GM12878 (cell line): Measurements from ENCODE around the gene OVCA2. TPM values are rescaled to one million over a fixed set of nuclear protein-coding genes. Genes with fewer than 3 reads are reported as not detected.

Experiments
- ATAC-seq: fragments of 200-7000 bp; cut with Tn5 transposase; 3 replicates; pipeline ENCODE4 v1.9.1; 2020; ENCODE audit warnings: mild to moderate bottlenecking, moderate library complexity
- BruUV-seq: library from RNA; stranded (reverse); fragments of 400-500 nt; replicated peaks from 2 replicates; lab custom pipeline; 2021; lab: Mats Ljungman, UMichigan
- CTCF ChIA-PET: fragments of 300-600 bp; sonication (Branson Sonifier 250); formaldehyde crosslinking; extraction: SDS; loops from one replicate; lab custom pipeline; 2021; ENCODE audit warnings: inconsistent platforms; lab: Yijun Ruan, JAX
- POLR2A ChIA-PET: fragments of 350-600 bp; formaldehyde crosslinking; extraction: SDS; loops from one replicate; lab custom pipeline; 2021; ENCODE audit warnings: inconsistent platforms; lab: Charles Lee
- RAD21 ChIA-PET: fragments of 300-600 bp; sonication (Branson Sonifier 250); formaldehyde crosslinking; loops from one replicate; lab custom pipeline; 2023; ENCODE audit warnings: antibody characterized with exemption; ENCODE audit not compliant: unreplicated experiment; lab: Charles Lee
- SMC1A ChIA-PET: fragments of 300-600 bp; sonication (Branson Sonifier 250); formaldehyde crosslinking; loops from one replicate; lab custom pipeline; 2023; ENCODE audit not compliant: unreplicated experiment, uncharacterized antibody; lab: Charles Lee
- DNase-seq: peaks from one replicate; pipeline ENCODE4 v3.0.0-alpha.2; 2011; ENCODE audit warnings: low read depth, low spot score
- FAIRE-seq: peaks from 3 replicates; lab custom pipeline; 2011; peaks lifted over from hg19 to GRCh38; lab: Jason Lieb, UNC
- H2AFZ ChIP-seq: 2 replicates; pipeline ENCODE4 v1.6.0; 2011; ENCODE audit warnings: low read depth, low read length, control low read depth; ENCODE audit not compliant: control insufficient read depth
- H3K27ac ChIP-seq: 2 replicates; pipeline ENCODE4 v1.5.1; 2011; ENCODE audit warnings: control low read depth; ENCODE audit not compliant: control insufficient read depth, insufficient read depth
- H3K27me3 ChIP-seq, 2 experiments: replicated peaks in 1 of 2; 2 replicates each; pipeline versions ENCODE4 v1.6.0 to v1.6.1; 2011; ENCODE audit warnings: low read length in 1 of 2; ENCODE audit not compliant: control insufficient read depth in 2 of 2, insufficient read depth in 2 of 2
- H3K36me3 ChIP-seq, 2 experiments: 2 replicates each; pipeline ENCODE4 v1.5.1; 2011; ENCODE audit warnings: low read length in 1 of 2; ENCODE audit not compliant: control insufficient read depth in 2 of 2, insufficient read depth in 2 of 2
- H3K4me1 ChIP-seq: 2 replicates; pipeline ENCODE4 v1.6.1; 2011; ENCODE audit warnings: mild to moderate bottlenecking, low read length, moderate library complexity, mixed read lengths; ENCODE audit not compliant: control insufficient read depth, insufficient read depth
- H3K4me2 ChIP-seq: 2 replicates; pipeline ENCODE4 v1.6.0; 2011; ENCODE audit warnings: control low read depth; ENCODE audit not compliant: control insufficient read depth, insufficient read depth
- H3K4me3 ChIP-seq: fragments of 200-600 bp; sonication (generic); 2 replicates; pipeline ENCODE4 v1.5.1; 2016
- H3K79me2 ChIP-seq: 2 replicates; pipeline ENCODE4 v1.6.0; 2011; ENCODE audit warnings: low read length; ENCODE audit not compliant: control insufficient read depth, insufficient read depth
- H3K9ac ChIP-seq: 2 replicates; pipeline ENCODE4 v1.8.0; 2011; ENCODE audit warnings: low read length, control low read depth, mixed read lengths; ENCODE audit not compliant: control insufficient read depth, insufficient read depth
- H3K9me3 ChIP-seq: replicated peaks from 3 replicates; pipeline ENCODE4 v1.5.1; 2011; ENCODE audit warnings: mild to moderate bottlenecking, low read length; ENCODE audit not compliant: control insufficient read depth, insufficient read depth
- H4K20me1 ChIP-seq: 2 replicates; pipeline ENCODE4 v1.6.0; 2011; ENCODE audit not compliant: control insufficient read depth, insufficient read depth
- BMI1 ChIP-seq: fragments of 450-650 bp; IDR thresholded peaks from 2 replicates; pipeline ENCODE4 v1.6.1; 2016; ENCODE audit warnings: mild to moderate bottlenecking, moderate library complexity, borderline replicate concordance
- IRF4 ChIP-seq: IDR thresholded peaks from 2 replicates; pipeline ENCODE4 v1.6.1; 2011; ENCODE audit warnings: low read depth, low read length
- LARP7 ChIP-seq: fragments of 450-650 bp; IDR thresholded peaks from 2 replicates; pipeline ENCODE4 v1.6.1; 2017; ENCODE audit warnings: mild to moderate bottlenecking
- POLR2A ChIP-seq: IDR thresholded peaks from 2 replicates; pipeline ENCODE4 v1.6.1; 2011; ENCODE audit warnings: low read depth, mild to moderate bottlenecking, low read length
- RAD51 ChIP-seq: fragments of 450-650 bp; IDR thresholded peaks from 2 replicates; pipeline ENCODE4 v1.6.1; 2016; ENCODE audit warnings: moderate library complexity, mild to moderate bottlenecking, inconsistent platforms
- SREBF2 ChIP-seq: IDR thresholded peaks from 2 replicates; pipeline ENCODE4 v1.6.1; 2012; ENCODE audit warnings: mild to moderate bottlenecking, low read length
- TAF1 ChIP-seq: IDR thresholded peaks from 2 replicates; pipeline ENCODE4 v1.6.1; 2011; ENCODE audit warnings: mild to moderate bottlenecking, low read depth, low read length, borderline replicate concordance
- TCF3 ChIP-seq: IDR thresholded peaks from 2 replicates; pipeline ENCODE4 v1.6.1; 2012; ENCODE audit warnings: low read depth, mild to moderate bottlenecking, low read length, borderline replicate concordance; ENCODE audit not compliant: insufficient read depth
- ZNF687 ChIP-seq: fragments of 450-650 bp; IDR thresholded peaks from 2 replicates; pipeline ENCODE4 v1.6.1; 2017; ENCODE audit warnings: mild to moderate bottlenecking, moderate library complexity
- WGBS: methylation state at CpG from one replicate; pipeline ENCODE4 v1.1.6; 2016; ENCODE audit warnings: low lambda C conversion rate; ENCODE audit not compliant: insufficient replicate concordance, insufficient coverage; ENCODE audit errors: missing lambda C conversion rate; 5-methylcytosine and 5-hydroxymethylcytosine counted together
- in situ Hi-C: fragments of 300-500 bp; cut with MboI; formaldehyde crosslinking; loops from 9 replicates; pipeline ENCODE4 v1.14.3; 2018; ENCODE audit warnings: mixed read lengths
- intact Hi-C: fragments of 100-400 bp; cut with micrococcal nuclease; formaldehyde crosslinking; loops from one replicate; pipeline ENCODE4 v1.14.2; 2022; ENCODE audit not compliant: unreplicated experiment
- polyA plus RNA-seq, 11 experiments: library from polyadenylated mRNA; depleted of rRNA in 4 of 11; unstranded in 6 of 11; stranded (reverse) in 5 of 11; fragments of >200 nt; fragmentation: Nextera tagmentation in 4 of 11; fragmentation: Illumina TruSeq in 1 of 11; extraction: Ambion mirVana in 4 of 11; extraction: Trizol in 1 of 11; gene quantifications; 1 replicate in 1 of 11; 2 replicates in 10 of 11; pipeline versions ENCODE4 v1.2.1 to v1.2.3, GENCODE V29; 2011 to 2016; ENCODE audit warnings: inconsistent platforms in 2 of 11, missing spikeins in 2 of 11, low read depth in 1 of 11
- total RNA-seq, 4 experiments: library from RNA; depleted of rRNA in 3 of 4; stranded (reverse); fragments of >200 nt in 3 of 4; fragmentation: Illumina TruSeq in 1 of 4; extraction: Trizol in 1 of 4; gene quantifications; 2 replicates each; pipeline versions ENCODE4 v1.2.1 to v1.2.3, GENCODE V29; 2013 to 2021
- TF ChIP-seq, protein P1 (sequence below): IDR thresholded peaks from 2 replicates; pipeline ENCODE4 v1.6.1; 2011; ENCODE audit warnings: low read depth, mild to moderate bottlenecking, low read length, moderate library complexity, borderline replicate concordance; ENCODE audit errors: extremely low read depth

Gene OVCA2
- total and polyA plus RNA-seq, 10 of the 15 experiments (the other 5 are each of a cell fraction or from before 2014, with no cell fraction given): 6.1 to 75.3 (median 40.7) TPM

GRCh38 chr17:2035541-2036488 lies 6.0 kb upstream of the OVCA2 start:
- no peaks in the 10 kb centered on the region for H4K20me1 ChIP-seq
- H3K4me1 ChIP-seq: peaks cover 11% of the 10 kb centered on the region; the same call in 1 of the 2 replicates
- CTCF ChIA-PET: no interaction called here
- H2AFZ ChIP-seq: no peak overlapping the region
- no peak for FAIRE-seq
- no peaks in the 10 kb centered on the region for H3K9me3 ChIP-seq
- TF ChIP-seq, protein P1, sequence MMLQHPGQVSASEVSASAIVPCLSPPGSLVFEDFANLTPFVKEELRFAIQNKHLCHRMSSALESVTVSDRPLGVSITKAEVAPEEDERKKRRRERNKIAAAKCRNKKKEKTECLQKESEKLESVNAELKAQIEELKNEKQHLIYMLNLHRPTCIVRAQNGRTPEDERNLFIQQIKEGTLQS: no peak
- TF ChIP-seq LARP7 (no peak), IRF4 (no peak), ZNF687 (no peak), RAD51 (no peak), TAF1 (no peak), POLR2A (no peak), BMI1 (no peak), TCF3 (no peak), SREBF2 (no peak)
- TF ChIP-seq, all 136 proteins: peak for 0
- H3K27ac ChIP-seq: no peak overlapping the region
- peaks cover 5 to 8% of the 10 kb centered on the region in 2 experiments; a peak in 3 of 4 replicates for H3K36me3 ChIP-seq
- ChIA-PET POLR2A (no interaction called here), RAD21 (no interaction called here), SMC1A (no interaction called here)
- no peak overlapping the region for H3K4me2 ChIP-seq
- no peak overlapping the region for H3K9ac ChIP-seq
- H3K79me2 ChIP-seq: peaks cover 4% of the 10 kb centered on the region
- 84% methylated on average over 29 of the region's 29 CpGs for WGBS
- intact Hi-C loops: no loop called here
- H3K4me3 ChIP-seq: no peak overlapping the region
- no TSS peak for BruUV-seq
- ATAC-seq: no peak
- DNase-seq: no peak
- no peaks in the 10 kb centered on the region for H3K27me3 ChIP-seq
- in situ Hi-C loops: no loop called here
